HG03575 (cell line): ENCODE measurements around the gene ELF3.
"Not testable (repeated sequence)": the region's sequence is repeated elsewhere in the genome, so short reads cannot be mapped to it uniquely, and the experiment has no call there.

Experiments used
- ATAC-seq: cut with Tn5 transposase; IDR thresholded peaks from one replicate; pipeline ENCODE4 v1.9.1; 2021; ENCODE audit not compliant: unreplicated experiment, insufficient number of reproducible peaks, low FRiP score; ENCODE audit errors: extremely low read depth

ELF3 gene

DNA sequence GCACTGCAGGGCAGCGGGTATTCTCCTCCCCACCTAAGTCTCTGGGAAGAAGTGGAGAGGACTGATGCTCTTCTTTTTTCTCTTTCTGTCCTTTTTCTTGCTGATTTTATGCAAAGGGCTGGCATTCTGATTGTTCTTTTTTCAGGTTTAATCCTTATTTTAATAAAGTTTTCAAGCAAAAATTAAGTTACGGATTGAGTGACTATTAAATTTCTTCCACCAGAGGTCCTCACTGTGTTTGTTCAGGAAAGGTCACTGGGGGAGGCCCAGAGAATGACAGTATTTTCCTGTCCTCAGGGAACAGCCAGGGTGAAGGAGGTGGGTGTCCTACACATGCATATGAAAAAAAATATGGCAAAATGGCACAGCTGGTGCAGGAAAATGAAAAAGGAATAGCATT, 4.4 kb upstream of the ELF3 start:
- ATAC-seq = no peak

DNA sequence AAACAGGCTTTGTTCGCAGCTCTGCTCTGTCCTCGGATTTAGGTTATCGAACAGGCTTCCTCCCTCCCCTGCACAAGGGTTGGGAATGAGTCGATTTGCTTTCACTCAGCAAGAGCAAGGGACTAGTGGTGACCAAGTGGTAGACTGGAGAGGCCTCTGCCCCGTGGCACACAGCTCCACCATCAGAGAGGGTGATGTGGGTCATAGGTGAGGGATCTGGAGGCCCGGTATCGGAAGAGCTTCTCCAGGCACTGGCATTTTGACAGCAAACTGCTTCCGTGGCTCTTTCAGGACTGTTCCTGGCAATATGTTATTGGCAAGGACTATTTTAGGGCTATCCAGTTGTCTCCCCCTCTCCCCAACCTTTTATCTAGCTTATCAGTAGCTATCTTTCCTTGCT, 3.1 kb upstream of the ELF3 start:
- no peak for ATAC-seq

DNA sequence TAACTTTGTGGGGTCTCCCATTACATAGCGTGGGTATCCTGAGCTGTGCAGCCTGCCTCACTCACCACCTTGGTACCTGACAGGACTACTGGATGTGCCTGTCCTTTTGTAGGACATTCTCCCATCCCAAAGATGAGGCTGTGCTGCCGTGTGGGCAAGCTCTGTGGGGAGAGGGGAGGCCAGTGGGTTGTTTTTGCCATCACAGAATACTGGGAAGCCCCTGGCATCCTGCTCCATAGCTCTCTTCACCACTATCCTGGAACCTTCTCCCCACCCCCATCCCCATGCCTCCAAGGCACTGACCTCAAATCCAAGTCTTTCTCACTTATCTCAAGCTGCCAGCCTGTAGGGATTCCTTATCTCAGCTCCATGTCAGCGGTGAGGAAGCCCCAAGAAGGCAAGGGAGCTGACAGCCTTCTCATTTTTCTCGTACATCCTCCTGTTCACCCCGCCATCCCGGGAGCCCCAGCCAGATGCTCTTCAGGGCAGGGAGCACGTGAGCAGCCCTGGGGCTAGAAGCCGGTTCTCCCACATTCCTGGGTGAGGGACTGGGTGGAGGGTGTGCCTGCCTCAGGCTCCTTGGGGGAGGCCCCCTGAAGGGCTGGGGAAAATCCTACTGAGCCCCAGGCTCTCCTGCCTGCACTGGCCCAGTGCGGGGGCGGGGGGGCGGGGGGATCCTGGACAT, 2.4 kb upstream of the ELF3 start:
- no peak for ATAC-seq

DNA sequence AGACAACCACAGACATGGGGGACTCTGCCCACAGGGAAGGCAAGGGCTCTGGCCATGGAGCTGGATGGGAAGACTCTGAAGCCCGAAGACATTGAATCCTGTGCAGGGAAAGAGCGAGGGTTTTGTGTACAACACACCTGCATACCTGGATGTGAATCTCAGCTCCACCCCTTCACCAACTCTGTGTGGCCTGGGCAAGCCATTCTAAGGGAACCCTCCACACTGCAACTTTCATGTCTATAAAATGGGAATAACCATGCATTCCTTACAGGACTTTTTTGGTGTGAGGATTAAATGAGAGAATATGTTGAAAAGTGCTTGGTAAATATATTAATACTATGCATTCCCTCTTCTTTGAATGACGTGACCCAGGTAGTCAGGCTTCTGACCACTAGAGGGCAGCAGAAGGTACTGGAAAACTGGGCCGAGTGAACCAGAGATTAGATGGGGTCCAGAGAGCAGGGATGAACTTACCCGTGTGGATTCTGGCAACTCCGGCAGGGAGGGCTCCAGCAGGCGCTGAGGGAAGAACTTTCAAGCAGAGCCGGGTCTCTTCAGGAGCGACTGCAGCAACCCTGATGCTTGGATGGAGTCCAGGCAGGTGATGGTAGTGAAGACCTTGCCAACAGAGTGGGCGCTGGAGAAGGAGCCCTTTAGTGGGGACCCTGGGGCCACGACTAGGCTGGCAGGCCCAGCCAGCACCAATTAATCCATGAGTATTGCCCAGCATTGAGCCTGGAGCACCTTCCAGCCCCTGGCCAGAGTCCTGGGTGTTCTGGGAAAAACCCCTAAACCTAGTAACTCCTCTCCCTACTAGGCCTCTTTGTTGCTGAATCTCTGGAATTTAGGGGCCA, 834 bp upstream of the ELF3 start:
- ATAC-seq = no peak

DNA sequence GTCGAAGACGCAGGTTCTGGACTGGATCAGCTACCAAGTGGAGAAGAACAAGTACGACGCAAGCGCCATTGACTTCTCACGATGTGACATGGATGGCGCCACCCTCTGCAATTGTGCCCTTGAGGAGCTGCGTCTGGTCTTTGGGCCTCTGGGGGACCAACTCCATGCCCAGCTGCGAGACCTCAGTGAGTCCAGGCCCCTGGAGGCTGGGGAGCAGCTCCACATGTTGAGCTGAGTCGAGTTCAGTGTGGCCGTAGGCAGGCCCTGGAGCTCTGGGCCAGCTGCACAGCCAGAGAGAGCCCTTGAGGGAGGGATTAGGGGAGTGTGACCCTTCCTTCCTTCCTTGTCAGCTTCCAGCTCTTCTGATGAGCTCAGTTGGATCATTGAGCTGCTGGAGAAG, 1.6 kb downstream of the ELF3 start:
- ATAC-seq = no peak

DNA sequence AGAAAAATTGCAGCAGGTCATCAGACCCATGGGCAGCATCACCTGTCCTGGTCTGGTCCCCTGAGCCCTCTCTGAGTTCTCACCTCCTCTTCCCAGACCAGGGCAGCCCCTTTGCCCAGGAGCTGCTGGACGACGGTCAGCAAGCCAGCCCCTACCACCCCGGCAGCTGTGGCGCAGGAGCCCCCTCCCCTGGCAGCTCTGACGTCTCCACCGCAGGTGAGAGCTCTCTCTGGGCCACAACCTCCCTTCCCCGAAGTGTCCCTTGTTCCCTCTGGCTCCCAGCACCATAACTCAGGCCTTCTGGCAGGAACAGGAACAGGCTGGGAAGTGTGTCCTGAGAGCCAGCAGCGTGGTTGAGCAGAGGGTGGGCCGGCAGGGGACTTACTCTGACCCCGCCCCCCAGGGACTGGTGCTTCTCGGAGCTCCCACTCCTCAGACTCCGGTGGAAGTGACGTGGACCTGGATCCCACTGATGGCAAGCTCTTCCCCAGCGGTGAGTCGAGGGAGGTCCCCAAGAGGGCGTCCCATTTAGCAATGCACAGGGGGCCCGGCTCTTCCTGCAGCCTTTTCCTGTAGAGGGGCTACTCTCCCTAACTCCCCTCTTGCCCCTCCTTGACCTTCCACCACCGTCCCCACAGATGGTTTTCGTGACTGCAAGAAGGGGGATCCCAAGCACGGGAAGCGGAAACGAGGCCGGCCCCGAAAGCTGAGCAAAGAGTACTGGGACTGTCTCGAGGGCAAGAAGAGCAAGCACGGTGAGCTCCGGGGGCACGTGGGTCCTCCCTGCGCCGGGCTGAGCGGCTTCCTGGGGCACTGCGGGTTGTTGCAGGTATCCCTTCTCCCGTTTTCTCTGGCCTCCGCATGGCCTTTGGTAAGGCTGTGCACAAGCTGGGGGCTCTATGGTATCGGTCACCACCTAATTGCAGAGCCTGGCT, 2.4 kb downstream of the ELF3 start:
- no peak for ATAC-seq

DNA sequence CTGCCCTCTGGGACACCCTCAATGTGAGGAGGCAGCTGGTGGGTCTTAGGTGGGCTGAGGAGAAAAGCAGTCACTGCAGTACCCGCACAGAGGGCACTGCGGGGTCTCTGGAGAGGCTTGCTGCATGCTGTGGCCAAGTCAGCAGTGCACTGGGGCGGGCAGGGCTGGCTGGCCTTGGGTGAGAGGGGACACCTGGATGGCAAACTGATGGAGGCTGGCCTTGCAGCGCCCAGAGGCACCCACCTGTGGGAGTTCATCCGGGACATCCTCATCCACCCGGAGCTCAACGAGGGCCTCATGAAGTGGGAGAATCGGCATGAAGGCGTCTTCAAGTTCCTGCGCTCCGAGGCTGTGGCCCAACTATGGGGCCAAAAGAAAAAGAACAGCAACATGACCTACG, 3.2 kb downstream of the ELF3 start:
- ATAC-seq = no peak

DNA sequence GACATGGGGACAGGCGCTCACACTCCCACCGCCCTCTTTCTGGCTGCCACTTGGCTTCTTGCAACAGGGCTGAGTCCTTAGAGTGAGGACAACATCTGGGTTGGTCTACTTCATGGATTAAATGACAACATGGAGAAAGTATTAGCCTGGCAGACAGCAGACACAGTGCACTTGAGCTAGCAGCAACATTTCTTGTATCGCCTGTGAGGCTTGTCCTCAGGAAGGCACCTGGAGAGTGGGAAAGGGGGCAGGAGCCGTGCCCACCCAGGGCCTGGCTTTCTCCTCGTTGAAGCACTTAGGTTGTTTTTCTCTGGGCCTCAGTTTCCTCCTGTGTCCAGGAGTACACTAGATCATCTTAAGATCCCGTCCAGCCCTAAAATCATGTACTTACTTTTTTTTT, 3.7 kb downstream of the ELF3 start:
- no peak for ATAC-seq

DNA sequence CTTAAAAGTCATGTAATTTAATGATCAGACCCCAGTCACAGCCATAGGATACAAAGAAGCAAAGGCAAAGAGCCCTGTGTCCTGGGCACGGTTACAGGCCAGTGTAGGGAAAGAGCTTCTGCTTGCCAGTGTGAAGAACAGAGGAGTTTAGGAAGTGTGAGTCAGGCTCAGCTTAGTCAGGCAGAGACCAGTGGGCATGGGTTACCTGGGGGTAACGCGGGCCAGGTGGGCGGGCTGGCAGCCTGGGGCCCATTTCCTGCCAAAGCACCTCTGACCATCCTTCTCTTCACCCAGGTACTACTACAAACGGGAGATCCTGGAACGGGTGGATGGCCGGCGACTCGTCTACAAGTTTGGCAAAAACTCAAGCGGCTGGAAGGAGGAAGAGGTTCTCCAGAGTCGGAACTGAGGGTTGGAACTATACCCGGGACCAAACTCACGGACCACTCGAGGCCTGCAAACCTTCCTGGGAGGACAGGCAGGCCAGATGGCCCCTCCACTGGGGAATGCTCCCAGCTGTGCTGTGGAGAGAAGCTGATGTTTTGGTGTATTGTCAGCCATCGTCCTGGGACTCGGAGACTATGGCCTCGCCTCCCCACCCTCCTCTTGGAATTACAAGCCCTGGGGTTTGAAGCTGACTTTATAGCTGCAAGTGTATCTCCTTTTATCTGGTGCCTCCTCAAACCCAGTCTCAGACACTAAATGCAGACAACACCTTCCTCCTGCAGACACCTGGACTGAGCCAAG, 4.7 kb downstream of the ELF3 start:
- ATAC-seq = no peak

DNA sequence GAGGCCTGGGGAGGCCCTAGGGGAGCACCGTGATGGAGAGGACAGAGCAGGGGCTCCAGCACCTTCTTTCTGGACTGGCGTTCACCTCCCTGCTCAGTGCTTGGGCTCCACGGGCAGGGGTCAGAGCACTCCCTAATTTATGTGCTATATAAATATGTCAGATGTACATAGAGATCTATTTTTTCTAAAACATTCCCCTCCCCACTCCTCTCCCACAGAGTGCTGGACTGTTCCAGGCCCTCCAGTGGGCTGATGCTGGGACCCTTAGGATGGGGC, 5.2 kb downstream of the ELF3 start:
- ATAC-seq = no peak

DNA sequence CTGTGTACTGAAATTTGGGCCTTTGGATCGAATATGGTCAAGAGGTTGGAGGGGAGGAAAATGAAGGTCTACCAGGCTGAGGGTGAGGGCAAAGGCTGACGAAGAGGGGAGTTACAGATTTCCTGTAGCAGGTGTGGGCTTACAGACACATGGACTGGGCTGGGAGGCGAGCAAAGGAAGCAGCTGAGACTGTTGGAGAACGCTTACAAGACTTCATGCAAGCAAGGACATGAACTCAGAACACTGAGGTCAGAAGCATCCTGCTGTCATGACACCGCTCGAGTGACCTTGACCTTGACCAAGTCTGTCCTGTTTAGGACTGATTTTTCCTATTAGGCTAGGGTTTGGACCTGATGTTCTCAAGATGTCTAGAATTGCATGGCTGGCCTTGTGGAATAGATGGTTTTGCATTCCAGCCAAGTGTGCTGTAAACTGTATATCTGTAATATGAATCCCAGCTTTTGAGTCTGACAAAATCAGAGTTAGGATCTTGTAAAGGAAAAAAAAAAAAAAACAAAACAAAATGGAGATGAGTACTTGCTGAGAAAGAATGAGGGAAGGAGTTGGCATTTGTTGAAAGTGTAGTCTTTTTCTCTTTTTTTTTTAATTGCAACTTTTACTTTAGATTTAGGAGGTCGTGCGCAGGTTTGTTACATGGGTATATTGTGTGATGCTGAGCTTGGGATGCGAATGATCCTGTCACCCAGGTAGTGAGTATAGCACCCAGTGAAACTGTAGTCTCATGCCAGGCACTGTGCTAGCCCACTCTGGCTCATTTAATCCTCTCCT, 5.8 kb downstream of the ELF3 start:
- no peak for ATAC-seq

DNA sequence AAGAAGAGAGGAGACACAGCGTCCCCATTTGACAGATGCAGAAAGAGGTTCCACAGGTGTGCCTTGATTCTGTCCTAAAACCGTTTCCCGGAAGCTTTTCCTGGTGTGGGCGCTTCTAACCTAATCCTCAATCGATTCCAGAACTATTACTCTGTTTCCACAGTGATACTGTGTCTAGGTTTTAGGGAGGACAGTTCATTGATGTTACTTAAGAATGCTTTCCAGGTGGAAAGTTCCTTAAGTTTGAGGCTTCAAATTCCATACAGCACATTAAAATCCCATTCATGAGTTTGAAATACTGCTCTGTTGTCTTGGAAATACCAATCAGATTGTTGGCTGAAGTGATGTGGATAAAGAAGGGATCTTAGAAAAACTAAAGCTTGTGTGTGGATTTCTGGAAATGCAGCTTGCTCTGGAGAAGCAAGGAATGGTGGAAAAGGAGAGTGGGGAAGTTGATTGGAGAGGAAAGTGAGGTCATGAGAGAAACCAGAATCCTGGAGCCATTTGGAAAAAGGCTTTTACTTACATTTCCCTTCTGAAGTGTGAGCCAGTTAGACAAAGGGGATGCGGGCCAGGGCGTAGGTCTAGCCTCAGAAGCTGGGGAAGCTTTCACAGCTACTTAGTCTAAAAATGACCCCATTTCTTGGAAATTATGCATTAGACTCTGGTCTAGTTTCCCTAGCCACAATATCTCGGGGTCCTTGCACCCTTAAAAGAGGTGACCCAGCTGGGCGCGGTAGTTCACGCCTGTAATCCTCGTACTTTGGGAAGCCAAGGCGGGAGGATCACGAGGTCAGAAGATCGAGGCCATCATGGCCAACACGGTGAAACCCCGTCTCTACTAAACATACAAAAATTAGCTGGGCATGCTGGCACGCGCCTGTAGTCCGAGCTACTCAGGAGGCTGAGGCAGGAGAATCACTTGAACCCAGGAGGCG, 6.7 kb downstream of the ELF3 start:
- ATAC-seq = no peak

DNA sequence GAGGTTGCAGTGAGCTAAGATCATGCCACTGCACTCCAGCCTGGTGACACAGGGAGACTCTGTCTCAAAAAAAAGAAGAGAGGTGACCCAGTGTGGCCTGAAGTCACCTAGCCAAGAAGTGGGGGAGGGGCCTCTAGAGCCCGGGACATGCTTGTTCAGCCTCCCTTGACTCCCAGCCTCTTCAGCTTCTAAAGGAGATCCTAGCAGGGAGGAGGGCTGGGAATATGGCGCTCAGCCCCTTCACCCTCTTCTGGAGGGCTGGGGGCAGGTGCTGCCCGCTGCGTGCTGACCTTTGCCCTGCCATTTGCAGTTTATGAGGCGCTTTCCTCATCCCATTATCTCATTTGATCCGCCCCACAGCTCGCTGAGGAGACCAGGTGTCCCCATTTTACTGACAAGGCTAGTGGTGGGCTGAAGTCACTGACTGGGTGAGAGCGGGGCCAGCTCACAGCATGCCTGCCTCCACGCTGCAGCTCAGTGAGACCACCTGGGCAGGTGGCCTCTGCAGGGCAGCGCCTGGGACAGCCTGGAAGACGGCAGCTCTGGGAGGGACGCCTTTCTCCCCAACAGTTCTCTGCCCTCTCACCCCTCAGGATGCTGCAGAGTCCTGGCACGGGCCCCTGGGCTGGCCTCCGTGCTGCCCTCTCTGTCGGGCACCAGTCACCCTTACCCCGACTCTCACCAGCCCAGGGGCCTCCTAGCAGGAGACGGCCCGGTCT, 7.5 kb downstream of the ELF3 start:
- ATAC-seq = no peak

DNA sequence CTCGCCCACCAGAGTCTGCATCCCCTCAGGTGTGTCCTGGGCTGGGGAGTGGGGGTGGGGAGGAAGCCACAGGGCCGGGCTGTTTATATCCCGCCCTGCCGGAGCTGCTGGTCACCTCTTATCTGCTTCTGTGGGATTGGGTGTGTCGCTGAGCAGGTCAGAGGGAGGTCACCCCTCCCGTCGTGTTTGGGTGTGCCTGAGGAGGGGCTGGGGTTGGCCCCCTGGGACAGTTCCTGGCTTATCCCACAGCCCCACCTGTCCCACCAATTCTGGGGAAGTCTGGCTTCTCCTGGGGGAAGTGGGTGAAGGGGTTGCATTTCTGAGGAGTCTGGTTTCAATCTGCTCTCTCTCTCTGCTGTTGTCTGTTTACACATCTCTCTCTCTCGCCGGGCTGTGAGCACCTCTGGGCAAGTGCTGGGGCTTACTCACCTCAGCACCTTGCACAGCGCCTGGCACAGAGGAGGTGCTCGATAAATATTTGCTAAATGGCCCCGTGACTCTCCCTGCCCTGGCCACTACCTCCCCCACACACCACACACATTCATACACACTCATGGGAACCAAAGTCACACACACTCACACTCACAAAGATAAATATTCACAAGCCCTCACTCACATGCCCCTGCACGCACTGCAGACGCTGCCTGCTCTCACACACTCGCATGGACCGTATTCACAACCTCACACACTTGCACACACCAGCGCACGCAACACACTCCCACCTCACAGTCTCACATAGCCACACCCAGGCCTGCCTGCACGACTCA, 8.3 kb downstream of the ELF3 start:
- no peak for ATAC-seq

DNA sequence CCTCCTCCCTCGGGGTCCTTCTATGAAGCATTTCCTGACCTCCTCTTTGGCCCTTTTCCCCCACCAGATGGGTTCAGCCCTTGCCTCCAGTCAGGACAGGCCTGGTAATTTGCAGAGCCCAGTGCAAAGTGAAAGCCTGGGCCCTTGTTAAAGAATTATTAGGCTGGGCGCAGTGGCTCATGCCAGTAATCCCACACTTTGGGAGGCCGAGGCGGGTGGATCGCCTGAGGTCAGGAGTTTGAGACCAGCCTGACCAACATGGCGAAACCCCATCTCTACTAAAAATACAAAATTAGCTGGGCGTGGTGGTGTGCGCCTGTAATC, 8.8 kb downstream of the ELF3 start:
- ATAC-seq = not testable (repeated sequence)

DNA sequence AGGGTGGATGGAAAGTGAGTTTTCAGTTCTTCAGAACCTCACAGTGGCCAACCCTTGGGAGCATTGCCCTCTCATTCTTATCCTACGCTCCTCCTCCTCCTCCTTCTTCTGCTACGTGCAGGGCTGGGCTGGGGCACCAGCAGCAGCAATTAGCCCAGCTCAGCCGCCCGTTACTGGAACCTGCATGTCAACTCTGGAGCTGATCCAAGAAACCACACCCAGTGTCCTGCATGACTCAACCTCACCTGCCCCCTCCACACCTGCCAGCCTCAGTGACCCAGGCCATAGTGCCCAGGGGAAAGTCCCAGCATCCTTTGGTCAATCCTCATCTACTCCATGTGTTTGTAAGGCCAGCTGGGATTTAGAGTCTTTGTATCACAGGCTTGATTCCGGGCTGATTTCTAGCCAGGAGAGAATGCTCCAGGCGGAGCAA, 12.6 kb downstream of the ELF3 start:
- ATAC-seq = no peak
